8988T (cell line): Measurements from ENCODE around the gene OIP5.
A peak's percentile ranks its signal among the peaks of the same experiment; 100 is the strongest.
"Not testable (repeated sequence)": the region's sequence is repeated elsewhere in the genome, so short reads cannot be mapped to it uniquely, and the experiment has no call there.

ENCODE experiments used
- DNase-seq: peaks from one replicate; pipeline ENCODE4 v3.0.0; 2011

Gene OIP5

DNA sequence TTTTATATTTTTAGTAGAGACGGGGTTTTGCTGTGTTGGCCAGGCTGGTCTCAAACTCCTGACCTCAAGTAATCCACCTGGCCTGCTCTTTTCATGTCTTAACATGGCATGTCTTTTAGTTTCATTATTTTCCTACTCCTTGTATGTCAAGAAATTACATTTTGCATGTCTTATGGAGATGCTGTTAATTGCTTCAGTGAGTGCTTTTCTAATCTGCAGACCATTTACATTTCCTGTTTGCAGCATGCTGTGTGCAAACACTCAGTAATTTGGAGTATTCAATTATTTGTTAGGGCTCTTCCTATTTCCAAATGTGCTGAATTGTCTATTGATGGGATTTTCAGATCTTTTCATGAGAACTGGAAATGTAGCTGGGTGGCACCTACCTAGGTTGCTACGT, 31.3 kb downstream of the OIP5 start:
- not testable (repeated sequence) for DNase-seq

DNA sequence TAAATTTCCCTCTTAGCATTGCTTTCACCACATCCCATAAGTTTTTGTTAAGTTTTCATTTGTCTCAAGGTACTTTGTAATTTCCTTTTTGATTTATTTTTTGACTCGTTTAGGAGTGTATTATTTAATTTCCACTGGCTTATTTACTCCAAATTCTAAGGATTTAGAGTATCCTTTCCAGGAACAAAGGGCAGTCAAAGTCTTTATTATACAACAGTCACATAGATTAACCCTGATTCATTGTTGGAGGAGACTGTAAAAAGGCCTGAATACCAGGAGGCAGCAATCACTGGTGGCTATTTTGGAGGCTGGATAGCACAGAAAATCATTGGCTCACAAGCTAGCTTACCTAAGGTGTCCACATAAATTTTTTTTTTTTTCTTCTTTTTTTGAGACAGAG, 39.9 kb downstream of the OIP5 start:
- DNase-seq: no peak

DNA sequence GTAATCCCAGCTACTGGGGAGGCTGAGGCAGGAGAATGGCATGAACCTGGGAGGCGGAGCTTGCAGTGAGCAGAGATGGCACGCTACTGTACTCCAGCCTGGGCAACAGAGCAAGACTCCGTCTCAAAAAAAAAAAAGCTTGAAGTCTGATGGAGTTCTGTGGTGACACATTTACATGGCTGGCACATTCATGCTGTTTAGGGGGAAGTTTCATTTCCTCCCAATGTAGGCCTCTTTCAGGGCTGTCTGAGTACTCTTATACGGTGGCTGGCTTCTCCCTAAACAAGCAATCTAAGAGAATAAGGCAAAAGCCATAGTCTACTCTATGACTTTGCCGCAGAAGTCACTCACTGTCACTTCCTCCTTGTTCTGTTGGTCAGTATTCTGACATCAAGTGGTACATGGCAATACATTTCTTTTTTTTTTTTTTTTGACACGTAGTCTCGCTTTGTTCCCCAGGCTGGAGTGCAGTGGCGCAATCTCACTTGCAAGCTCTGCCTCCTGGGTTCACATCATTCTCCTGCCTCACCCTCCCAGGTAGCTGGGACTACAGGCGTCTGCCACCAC, 41.2 kb downstream of the OIP5 start:
- DNase-seq: no peak

DNA sequence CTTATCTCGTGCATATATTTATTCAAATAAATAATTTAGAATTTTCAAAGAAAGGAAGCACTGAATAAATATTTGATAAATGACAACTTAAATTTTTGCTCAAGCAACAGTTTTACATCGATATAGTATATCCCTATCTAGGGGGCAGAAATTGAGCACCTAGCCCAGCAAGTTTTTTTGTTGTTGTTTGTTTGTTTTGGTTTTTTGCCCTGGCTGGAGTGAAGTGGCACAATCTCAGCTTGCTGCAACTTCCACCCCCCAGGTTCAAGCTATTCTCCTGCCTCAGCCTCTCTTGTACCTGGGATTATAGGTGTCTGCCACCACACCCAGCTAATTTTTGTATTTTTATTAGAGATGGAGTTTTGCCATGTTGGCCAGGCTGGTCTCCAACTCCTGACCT, 42.4 kb downstream of the OIP5 start:
- no peak for DNase-seq

DNA sequence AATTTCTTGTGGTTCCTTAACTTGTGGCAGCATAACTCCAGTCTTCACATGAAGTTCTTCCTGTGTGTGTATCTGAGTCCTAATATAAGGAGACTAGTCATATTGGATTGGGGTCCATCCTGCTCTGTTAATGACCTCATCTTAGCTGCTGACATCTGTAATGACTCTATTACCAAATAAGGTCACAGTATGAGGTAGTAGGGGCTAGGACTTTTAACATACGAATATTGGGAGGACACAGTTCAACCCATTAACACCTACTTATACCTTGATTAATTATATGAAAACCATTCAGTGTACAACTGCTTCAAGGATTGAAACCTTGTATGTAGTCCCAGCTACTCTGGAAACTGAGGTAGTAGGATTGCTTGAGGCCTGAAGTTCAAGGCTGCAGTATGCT, 43.9 kb downstream of the OIP5 start:
- no peak for DNase-seq

DNA sequence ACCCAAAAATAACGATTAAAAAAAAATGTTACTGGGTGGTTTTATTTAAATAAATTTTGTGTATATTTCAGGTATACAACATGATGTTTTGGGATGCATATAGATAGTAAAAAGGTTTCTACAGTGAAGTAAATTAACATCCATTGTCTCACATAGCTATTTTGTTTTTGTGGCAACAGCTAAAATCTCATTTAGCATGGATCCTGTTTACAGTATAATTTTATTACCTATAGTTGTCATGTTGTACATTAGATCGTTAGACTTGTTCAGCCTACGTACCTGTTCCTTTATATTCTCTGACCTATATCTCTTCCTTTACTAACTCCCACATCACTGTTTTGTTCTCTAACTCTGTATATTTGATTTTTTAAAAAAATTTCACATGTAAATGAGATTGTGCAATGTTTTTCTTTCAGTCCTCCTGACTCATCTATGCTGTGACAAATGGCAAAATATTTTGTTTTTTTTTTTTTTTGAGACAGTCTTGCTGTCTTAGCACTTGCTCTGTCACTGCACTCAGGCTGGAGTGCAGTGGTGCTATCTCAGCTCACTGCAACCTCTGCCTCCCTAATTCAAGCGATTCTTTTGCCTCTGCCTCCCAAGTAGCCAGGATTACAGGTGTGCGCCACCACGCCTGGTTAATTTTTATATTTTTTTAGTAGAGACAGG, 45.6 kb downstream of the OIP5 start:
- DNase-seq: no peak

DNA sequence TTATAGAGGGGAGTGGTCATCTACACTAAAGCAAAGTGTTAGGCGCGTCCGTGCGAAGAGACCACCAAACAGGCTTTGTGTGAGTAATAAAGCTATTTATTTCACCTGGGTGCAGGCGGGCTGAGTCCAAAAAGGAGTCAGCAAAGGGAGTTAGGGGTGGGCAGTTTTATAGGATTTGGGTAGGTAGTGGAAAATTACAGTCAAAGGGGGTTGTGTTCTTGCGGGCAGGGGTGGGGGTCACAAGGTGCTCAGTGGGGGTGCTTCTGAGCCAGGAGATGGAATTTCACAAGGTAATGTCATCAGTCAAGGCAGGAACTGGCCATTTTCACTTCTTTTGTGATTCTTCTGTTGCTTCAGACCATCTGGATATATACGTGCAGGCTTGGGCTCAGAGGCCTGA, 47.1 kb downstream of the OIP5 start:
- DNase-seq: no peak

DNA sequence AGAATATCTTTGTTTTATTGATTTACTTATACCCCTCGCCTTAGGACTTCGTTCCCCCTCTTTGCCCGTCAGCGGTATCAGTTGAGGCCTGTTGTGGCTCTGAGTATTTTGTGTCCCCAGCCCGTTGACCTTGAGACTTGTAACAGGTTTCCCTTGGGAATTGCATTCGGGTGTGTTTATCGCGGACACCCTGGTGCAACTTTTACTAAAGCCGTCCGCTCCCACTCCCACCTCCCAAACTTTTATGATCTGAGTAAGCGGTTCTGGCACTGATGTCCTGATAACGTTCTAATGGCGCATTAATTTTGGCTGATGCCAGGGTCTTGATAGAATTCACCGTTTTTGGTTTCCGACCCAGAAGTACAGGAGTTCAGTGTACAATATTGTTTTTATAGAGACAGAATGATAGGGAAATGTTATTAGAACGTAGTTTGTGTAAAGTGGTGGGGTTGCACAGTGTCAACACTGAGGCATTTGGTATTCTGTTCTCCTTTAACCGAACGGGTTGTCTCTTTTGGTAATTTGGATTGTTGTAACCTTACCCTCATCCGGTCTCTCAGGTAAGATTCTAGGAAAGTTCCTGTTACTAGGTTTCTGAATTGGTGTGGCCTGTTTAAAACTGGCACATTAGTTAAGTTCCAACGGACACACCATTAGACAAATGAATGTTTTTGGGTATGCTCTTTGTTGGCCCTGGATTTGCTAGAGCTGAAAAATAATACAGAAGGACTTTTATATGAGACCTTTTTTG, 47.8 kb downstream of the OIP5 start:
- no peak for DNase-seq

DNA sequence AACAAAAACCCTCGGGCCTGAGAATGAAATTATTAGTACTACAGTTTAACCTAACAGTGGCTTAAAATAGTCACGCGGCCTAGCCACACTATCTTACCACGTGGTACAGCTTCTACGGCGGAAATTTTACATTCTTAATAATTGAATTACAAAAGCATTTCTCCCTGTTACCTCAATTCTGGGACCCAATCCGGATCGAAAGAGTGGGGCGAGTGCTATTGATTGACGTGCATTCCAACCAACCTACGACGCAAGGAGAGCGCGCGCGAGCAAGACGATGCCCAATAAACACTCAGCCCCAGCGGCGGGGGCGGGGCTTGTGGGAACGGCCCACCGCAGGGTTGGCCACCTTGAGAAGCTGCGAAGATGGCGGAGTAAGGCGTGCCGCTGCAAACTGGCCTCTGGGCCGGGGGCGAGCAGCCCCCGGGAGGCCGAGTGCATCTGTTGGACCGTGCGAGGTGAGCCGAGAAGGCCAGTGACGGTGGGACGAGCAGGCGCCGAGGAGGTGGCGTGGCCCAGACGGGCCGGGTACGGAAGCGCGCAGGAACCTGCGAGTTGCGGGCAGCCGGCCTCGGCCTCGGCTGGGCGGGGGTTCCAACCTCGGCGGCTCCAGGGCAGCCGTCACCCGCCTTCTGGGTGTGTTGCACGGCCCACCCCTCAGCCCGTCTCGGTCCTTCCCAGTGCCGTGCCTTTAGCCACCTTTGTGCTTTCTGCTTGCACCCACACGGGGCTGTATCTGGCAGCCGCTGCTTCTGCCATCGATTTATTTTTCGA, 48.6 kb downstream of the OIP5 start:
- DNase-seq: peak; percentile 68

DNA sequence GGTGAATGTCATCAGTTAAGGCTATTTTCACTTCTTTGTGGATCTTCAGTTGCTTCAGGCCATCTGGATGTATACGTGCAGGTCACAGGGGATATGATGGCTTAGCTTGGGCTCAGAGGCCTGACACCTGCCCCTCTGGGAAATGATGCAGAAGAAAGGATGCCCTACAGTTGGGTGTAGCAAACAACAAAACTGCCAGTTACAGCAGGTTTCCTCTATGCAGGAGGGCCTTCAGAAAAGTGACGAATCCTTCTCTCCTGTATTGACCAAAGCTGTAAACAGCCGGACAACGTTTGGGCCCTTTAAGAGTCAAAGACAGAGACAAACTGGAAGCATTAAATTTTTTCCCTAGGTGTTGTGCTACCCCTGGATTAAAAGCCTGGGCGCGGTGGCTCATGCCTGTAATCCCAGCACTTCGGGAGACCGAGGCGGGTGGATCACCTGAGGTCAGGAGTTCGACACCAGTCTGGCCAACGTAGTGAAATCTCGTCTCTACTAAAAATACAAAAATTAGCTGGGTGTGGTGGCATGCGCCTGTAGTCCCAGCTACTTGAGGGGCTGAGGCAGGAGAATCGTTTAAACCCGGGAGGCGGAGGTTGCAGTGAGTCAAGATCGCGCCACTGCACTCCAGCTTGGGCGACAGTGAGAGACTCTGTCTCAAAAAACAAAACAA, 49.3 kb downstream of the OIP5 start:
- DNase-seq: not testable (repeated sequence)

DNA sequence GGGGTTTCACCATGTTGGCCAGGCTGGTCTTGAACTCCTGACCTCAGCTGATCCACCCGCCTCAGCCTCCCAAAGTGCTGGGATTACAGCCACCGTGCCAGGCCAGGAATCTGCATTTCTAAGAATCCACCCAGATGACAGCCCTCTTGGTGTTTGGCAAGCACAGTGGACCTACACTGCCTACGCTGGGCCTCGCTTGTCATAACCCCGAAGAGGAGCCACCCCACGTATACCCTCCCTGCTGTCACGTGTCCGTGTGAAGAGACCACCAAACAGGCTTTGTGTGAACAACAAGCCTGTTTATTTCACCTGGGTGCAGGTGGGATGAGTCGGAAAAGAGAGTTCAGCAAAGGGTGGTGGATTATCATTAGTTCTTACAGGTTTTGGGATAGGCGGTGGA, 50.0 kb downstream of the OIP5 start:
- DNase-seq: not testable (repeated sequence)

DNA sequence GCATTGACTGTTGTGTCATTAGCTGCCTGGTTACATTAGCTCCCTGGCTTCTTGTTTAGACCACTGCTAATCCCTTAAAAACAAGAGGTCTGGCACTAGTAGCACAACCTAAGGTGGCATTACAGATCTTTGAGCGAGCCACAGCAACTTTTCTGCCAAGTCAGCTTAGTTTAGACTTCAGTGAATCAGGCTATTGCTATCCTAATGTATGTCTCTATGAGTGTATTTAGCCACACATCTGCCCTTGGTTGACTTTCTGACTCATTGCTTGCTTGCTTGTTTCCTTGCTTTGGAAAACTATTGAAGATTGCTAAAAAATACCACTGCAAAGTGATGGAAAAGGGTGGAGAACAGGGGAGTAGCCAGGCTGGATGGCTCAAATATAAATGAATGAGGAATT, 51.2 kb downstream of the OIP5 start:
- no peak for DNase-seq

DNA sequence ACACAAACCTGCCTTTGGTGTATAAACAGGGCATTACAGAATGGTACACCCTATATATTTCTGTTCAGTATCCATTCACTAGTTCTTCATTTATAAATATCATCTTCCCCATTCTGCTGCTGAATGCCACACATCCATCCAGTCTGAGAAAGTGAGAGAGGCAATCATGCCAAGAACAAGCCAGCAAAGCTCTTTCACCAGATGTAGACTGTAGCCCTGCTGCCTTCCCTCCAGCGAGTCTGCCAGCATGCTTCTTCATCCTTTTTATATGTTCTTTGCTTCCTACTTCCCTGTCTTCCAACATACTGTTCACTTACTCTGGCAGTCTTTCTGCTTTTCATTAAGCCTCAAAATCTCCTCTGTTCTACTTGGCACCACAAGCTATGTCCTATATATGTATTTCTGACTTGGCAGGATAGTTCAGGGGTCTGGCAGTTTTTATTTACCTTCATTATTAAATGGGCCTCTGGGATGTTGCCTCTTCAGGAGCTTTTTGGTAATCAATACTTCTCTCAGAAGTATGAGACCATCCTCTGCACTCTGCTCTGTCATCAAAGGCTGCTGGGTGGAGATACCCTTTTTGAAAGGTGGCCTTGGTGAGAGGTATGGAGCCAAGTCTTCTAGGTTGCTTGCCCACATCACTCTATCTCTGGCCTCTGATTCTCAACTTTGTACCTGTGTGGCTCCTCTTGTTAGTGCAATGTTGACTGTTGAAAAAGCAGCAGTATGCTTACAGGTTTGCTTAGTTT, 52.7 kb downstream of the OIP5 start:
- DNase-seq: no peak

DNA sequence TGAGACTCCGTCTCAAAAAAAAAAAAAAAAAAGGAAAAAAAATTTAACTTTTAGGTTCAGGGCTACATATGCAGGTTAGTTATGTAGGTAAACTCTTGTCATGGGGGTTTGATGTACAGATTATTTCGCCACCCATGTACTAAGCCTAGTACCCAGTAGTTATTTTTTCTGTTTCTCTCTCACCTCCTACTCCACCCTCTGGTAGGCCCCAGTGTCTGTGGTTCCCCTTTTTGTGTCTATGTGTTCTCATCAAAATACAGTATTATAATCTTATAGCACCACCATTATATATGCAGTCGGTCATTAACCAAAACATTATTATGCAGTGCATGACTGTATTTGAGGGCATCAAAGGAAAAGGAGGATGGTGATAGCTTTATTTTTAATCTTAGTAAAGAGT, 54.1 kb downstream of the OIP5 start:
- no peak for DNase-seq

DNA sequence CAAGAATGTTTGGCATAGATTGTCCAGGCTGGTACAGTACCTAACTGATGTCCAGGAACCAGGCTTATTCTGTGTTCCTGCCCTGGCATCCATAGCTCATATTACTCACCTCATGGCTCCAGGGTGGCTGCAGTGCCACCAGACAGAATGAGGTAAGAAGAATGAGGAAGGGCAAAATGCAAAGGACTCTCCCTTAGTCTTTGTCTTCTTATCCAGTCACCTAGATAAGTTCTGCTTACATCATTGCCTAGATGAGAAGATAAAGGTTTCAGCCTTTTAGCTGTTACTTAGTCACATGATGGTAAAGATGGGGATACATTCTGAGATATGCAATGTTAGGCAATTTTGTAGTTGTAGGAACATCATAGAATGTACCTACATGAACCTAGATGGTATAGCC, 55.6 kb downstream of the OIP5 start:
- DNase-seq: no peak

DNA sequence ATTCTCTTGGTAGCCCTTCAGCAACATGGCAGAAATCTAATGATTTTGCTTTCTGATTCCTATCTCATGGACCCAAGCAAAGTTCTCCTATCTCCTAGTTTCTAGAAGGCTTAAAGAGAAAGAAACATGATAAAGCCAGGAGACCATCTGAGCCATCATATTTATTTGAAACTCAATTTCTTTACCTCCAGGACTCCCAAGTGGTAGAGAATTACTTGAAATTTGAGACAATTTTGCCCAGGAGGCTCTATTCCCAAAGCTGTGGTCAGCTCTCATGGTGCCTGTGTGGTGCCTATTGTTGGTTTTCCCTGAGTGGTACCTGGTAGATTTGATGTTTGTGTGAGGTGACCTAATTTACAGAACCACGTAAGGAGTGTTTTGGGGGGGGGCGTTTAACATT, 62.5 kb downstream of the OIP5 start:
- no peak for DNase-seq

DNA sequence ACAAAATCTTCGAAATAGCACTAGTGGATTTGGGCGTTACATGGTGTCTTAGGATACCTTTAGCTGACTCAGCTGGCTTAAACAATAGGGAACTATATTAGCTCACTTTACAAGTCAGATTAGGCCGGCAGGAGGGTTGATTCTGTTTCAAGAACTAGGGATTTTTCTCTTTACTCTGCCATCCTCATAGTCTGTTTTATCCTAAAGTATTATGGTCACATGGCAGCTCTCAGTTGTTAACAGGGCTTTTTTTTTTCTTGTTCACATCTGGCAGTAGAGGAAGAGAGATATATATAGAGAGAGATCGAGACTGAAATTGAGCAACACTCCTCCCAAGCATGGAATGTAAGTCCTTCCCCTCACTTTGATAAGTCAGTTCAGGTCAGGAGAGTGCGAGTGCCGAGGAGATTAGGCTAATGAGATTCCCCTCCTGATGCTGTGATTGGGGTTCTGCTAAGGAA, 68.5 kb downstream of the OIP5 start:
- no peak for DNase-seq

DNA sequence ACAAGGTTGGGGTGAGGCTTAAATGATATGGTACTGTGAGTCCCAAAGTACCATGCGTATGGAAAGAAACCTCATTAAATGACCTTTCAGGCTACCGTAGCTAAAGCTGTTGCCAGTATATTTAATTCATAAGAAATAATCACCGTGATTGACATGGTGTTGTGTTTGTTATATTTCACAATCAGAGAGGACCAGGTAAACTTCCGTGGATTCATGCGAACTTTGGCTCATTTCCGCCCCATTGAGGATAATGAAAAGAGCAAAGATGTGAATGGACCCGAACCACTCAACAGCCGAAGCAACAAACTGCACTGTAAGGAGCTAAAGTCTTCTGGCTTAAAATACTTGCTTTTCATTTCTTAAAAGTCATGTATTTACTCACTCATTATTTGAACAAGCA, 69.8 kb downstream of the OIP5 start:
- DNase-seq: no peak

DNA sequence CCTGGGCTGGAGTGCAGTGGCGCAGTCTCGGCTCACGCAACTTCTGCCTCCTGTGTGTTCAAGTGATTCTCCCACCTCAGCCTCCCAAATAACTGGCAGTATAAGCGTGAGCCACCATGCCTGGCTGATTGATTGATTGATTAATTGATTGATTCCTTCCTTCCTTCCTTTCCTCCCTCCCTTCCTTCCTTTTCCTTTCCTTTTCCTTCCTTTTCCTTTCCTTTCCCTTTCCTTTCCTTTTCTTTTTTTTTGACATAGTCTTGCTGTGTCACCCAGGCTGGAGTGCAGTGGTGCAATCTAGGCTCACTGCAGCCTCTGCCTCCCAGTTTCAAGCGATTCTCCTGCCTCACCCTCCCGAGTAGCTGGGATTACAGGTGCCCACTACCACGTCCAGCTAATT, 71.5 kb downstream of the OIP5 start:
- DNase-seq: not testable (repeated sequence)

DNA sequence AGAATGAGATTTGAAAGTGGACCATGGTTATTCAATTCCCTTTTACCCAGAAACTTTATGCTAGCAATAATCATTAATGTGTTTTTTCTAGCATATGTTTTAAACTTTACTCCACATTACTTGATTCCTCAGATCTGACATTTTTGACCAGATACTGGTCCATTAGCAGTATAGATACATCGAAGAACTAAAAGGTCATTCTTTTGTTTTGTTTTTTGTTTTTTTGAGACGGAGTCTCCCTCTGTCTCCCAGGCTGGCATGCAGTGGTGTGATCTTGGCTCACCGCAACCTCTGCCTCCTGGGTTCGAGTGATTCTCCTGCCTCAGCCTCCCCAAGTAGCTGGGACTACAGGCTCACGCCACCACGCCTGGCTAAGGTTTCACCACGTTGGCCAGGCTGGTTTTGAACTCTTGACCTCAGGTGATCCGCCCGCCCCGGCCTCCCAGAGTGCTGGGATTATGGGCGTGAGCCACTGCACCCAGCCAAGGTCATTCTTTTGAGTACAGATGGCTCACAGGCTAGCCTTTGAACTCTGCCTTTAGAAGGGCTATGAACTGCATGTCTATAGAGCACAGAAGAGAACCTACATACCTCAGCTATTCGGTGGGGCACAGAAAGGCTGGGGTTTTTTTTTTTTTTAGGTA, 72.7 kb downstream of the OIP5 start:
- DNase-seq: no peak
